Ishikawa (cell line): ENCODE measurements around the gene METTL14.

Experiments
- RAD21 ChIP-seq: IDR thresholded peaks from 2 replicates; pipeline ENCODE4 v1.6.1; 2012; ENCODE audit warnings: low read depth
- REST ChIP-seq: IDR thresholded peaks from 2 replicates; pipeline ENCODE4 v1.6.1; 2012; ENCODE audit warnings: low read depth, mild to moderate bottlenecking
- TAF1 ChIP-seq: IDR thresholded peaks from 2 replicates; pipeline ENCODE4 v1.6.1; 2012; ENCODE audit warnings: low read depth, mild to moderate bottlenecking
- YY1 ChIP-seq: IDR thresholded peaks from 2 replicates; pipeline ENCODE4 v1.6.1; 2012; ENCODE audit warnings: low read depth

GRCh38 chr4:118753685-118754084 lies 68.5 kb downstream of the METTL14 start:
- no peak for TF ChIP-seq REST
- no peak for TF ChIP-seq TAF1
- no peak for TF ChIP-seq YY1
- no peak for TF ChIP-seq RAD21
